Tibial artery (tissue), 4 donors: ENCODE measurements around the gene YOD1.

Experiments
- DNase-seq, 2 donors: peaks; one replicate each; pipeline ENCODE4 v3.0.0-alpha.2; 2019
- H3K27ac ChIP-seq, 2 donors: fragments of 200-600 bp; sonication (generic) in 1 of 2; 1 replicate in 1 of 2; 2 replicates in 1 of 2; pipeline ENCODE4 v1.5.1; 2018 to 2019; ENCODE audit warnings: mild to moderate bottlenecking in 1 of 2
- H3K27me3 ChIP-seq, 2 donors: fragments of 200-600 bp; sonication (generic) in 1 of 2; one replicate each; pipeline versions ENCODE4 v1.5.1 to v1.6.0; 2016 to 2019
- H3K36me3 ChIP-seq, 3 donors: fragments of 200-600 bp; sonication (generic) in 2 of 3; one replicate each; pipeline ENCODE4 v1.5.1; 2016 to 2019; ENCODE audit warnings: mild to moderate bottlenecking in 2 of 3
- H3K4me1 ChIP-seq, 4 donors: fragments of 200-600 bp; sonication (generic) in 2 of 4; 1 replicate in 3 of 4; 2 replicates in 1 of 4; pipeline ENCODE4 v1.5.1; 2016 to 2019
- H3K4me3 ChIP-seq, 2 donors: fragments of 200-600 bp; sonication (generic) in 1 of 2; 1 replicate in 1 of 2; 2 replicates in 1 of 2; pipeline ENCODE4 v1.5.1; 2018 to 2019; ENCODE audit warnings: mild to moderate bottlenecking in 2 of 2
- H3K9me3 ChIP-seq, 3 donors: fragments of 200-600 bp; sonication (generic) in 1 of 3; one replicate each; pipeline ENCODE4 v1.5.1; 2016 to 2019
- CTCF ChIP-seq, 2 experiments: fragments of 200-600 bp in 1 of 2; fragments of 450-650 bp in 1 of 2; IDR thresholded peaks; one replicate each; pipeline ENCODE4 v1.5.1; 2017 to 2019; ENCODE audit warnings: antibody characterized with exemption in 2 of 2, mild to moderate bottlenecking in 1 of 2, moderate library complexity in 1 of 2
- intact Hi-C: fragments of 100-400 bp; cut with DNase I; formaldehyde crosslinking; loops from one replicate; pipeline ENCODE4 v1.15.0; 2023; ENCODE audit warnings: low total_unique reads

Gene YOD1

GRCh38 chr1:207088701-207089626, 38.0 kb upstream of the YOD1 start, which contains the start of gene C4BPB:
Gene C4BPB (plus strand): TSS chr1:207088860. CDS start chr1:207089532, 672 bp downstream.
- no peaks in the 10 kb centered on the region for H3K9me3 ChIP-seq
- DNase-seq = no peak
- H3K27ac ChIP-seq = no peak within 1 kb of the TSS
- TF ChIP-seq CTCF (IDR thresholded peaks at IDR 0.05) = no peak
- H3K4me1 ChIP-seq = no peaks in the 10 kb centered on the region
- no peaks in the 10 kb centered on the region for H3K36me3 ChIP-seq
- H3K27me3 ChIP-seq = no peaks in the 10 kb centered on the region
- H3K4me3 ChIP-seq = no peak within 1 kb of the TSS
- intact Hi-C loops = no loop called here

GRCh38 chr1:207088161-207088560, 37.2 kb upstream of the YOD1 start:
- no peak for TF ChIP-seq CTCF (IDR thresholded peaks at IDR 0.05)
- Histone ChIP-seq H3K27ac (no peak overlapping the region), H3K27me3 (no peaks in the 10 kb centered on the region), H3K9me3 (no peaks in the 10 kb centered on the region), H3K4me3 (no peak overlapping the region), H3K4me1 (no peaks in the 10 kb centered on the region), H3K36me3 (no peaks in the 10 kb centered on the region)
- intact Hi-C loops = no loop called here
- DNase-seq = no peak

GRCh38 chr1:207085887-207086286, 34.9 kb upstream of the YOD1 start:
- DNase-seq = no peak
- no peak for TF ChIP-seq CTCF (IDR thresholded peaks at IDR 0.05)
- no peaks in the 10 kb centered on the region for H3K36me3 ChIP-seq
- H3K4me1 ChIP-seq = no peaks in the 10 kb centered on the region
- no peaks in the 10 kb centered on the region for H3K27me3 ChIP-seq
- no peak overlapping the region for H3K27ac ChIP-seq
- no peaks in the 10 kb centered on the region for H3K9me3 ChIP-seq
- intact Hi-C loops = no loop called here
- no peak overlapping the region for H3K4me3 ChIP-seq

GRCh38 chr1:207084701-207085180, 33.7 kb upstream of the YOD1 start:
- intact Hi-C loops = loop anchor here (5.0 kb wide), 2 partner anchors 37 to 318 kb away; no protein-coding TSS in a partner anchor
- no peaks in the 10 kb centered on the region for H3K4me1 ChIP-seq
- H3K36me3 ChIP-seq = peaks cover 0 to 2% (median 1%) of the 10 kb centered on the region in 3 donors
- TF ChIP-seq CTCF (IDR thresholded peaks at IDR 0.05) = peak; percentile 42 to 51
- no peak for DNase-seq
- no peak overlapping the region for H3K4me3 ChIP-seq
- H3K27ac ChIP-seq = no peak overlapping the region
- no peaks in the 10 kb centered on the region for H3K27me3 ChIP-seq
- H3K9me3 ChIP-seq = no peaks in the 10 kb centered on the region

- peaks cover 0 to 7% (median 7%) of the 10 kb centered on the region in 3 donors for H3K36me3 ChIP-seq
- H3K27me3 ChIP-seq = no peaks in the 10 kb centered on the region
- no peaks in the 10 kb centered on the region for H3K4me1 ChIP-seq
- no peak for DNase-seq
- no peak overlapping the region for H3K4me3 ChIP-seq
- no peaks in the 10 kb centered on the region for H3K9me3 ChIP-seq
- TF ChIP-seq CTCF (IDR thresholded peaks at IDR 0.05) = no peak
- no peak overlapping the region for H3K27ac ChIP-seq
- intact Hi-C loops = loop anchor here (5.0 kb wide), 2 partner anchors 37 to 318 kb away; no protein-coding TSS in a partner anchor
Observed at GRCh38 chr1:207084232-207084631, 33.2 kb upstream of the YOD1 start.
